ENCODE results near the gene PRKAG1. TPM values are rescaled to one million over a fixed set of nuclear protein-coding genes. Genes with fewer than 3 reads are reported as not detected.

PRKAG1 gene
- total and polyA plus RNA-seq, 7 donors, result 48.6 to 71.3 (median 61.3) TPM

DNA sequence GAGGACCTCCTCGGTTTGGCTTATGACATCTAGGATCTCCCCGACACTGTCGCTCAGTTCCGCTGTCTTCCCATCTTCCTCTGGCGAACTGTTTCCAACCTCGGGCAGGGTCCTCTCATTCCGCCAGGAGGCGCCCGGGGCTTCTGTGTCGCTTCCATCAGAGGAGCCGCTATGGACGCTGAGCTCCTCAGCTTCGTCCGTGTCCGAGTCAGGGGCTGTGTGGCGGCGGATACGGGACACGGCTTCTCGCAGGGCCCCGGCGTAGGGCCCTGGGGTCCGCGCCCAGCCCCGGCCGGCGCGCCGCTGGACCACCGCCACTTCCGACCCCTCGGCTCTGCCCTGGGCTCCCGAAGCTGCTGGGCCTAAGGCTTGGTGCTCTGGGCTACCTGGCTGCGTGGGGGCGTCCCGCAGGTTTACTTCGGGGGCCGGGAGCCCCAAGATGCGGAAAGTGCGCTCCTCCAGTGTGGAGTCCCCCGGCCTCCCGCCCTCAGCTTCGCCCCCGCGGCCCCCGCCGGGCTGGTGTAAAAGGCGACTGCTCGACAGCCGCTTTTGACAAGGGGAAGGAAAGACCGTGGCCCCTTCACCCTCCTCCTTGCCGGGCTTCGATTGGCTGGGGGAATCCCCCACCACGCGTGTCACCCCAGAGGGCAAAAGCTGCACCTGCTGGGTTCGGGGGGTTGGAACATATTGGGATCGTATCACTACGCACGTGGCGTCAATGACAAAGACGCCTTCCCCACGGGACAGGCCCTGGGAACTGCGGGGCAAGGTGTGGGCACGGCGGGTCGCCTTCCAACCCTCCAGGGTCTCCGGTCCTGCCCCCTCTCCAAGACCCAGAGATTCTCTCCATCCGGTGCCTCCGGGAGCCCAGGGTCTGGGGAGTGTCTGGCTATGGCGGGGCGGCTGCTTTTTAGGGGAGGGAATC is 21.5 kb downstream of the PRKAG1 start:
- 3 to 4% methylated on average over 71 of the region's 71 CpGs for WGBS, 2 donors
- peaks cover 43 to 97% (median 64%) of the 10 kb centered on the region in 3 donors for H3K27me3 ChIP-seq
- H3K4me1 ChIP-seq, result peaks cover 0 to 52% (median 48%) of the 10 kb centered on the region in 4 donors
- TF ChIP-seq POLR2A (IDR thresholded peaks at IDR 0.05), result no peak
- no peak for TF ChIP-seq POLR2AphosphoS5 (IDR thresholded peaks at IDR 0.05)
- TF ChIP-seq, protein P1, sequence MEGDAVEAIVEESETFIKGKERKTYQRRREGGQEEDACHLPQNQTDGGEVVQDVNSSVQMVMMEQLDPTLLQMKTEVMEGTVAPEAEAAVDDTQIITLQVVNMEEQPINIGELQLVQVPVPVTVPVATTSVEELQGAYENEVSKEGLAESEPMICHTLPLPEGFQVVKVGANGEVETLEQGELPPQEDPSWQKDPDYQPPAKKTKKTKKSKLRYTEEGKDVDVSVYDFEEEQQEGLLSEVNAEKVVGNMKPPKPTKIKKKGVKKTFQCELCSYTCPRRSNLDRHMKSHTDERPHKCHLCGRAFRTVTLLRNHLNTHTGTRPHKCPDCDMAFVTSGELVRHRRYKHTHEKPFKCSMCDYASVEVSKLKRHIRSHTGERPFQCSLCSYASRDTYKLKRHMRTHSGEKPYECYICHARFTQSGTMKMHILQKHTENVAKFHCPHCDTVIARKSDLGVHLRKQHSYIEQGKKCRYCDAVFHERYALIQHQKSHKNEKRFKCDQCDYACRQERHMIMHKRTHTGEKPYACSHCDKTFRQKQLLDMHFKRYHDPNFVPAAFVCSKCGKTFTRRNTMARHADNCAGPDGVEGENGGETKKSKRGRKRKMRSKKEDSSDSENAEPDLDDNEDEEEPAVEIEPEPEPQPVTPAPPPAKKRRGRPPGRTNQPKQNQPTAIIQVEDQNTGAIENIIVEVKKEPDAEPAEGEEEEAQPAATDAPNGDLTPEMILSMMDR (IDR thresholded peaks at IDR 0.05), result peak; percentile 39 to 82 (median 70)
- peak overlapping the region; percentile 17 to 51 (median 42) for H3K4me3 ChIP-seq
- intact Hi-C loops (cut with DNase I), result no loop called here
- H3K36me3 ChIP-seq, result peaks cover 2 to 14% (median 9%) of the 10 kb centered on the region in 4 donors
- peak overlapping the region in 1 of 4 donors; percentile 15 for H3K27ac ChIP-seq
- H3K9me3 ChIP-seq, result no peaks in the 10 kb centered on the region
- peak; percentile 87 for DNase-seq

DNA sequence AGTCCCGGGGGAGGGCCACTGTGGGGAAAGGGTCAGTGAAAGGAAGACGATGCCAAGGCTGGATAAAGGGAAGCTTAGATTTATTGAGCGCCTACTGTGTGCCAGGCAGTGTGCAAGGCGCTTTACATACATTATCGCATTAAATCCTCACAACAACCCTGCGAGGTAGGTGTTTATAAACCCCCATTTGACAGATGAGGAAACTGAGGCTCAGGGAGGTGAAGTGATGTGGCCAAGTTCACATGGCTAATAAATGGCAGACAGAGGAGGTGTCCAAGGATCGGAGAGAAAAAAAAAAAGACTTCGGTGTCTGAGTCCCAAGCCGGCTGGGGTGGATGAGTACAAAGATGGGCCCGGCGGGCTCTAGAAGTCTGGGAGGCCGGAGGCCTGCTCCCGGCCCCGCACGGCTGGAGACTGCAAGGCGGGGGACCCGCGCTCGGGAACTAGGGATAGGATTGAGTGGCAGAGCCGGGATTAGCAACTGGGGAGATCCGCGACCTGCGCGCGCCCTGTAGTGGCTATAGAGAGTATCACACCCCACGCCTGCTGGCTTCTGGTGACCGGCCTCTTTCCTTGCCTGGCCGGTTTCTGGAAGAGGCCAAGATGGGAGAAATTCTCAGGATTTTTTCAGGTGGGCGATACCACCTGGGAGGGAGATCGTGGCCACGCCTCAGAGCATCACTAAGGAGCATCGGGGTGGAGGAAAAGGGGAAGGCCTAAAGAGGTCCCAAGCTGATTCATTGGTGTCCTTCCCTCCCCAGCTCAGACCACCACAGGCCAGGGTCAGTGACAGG is 23.3 kb downstream of the PRKAG1 start:
- H3K9me3 ChIP-seq, result no peaks in the 10 kb centered on the region
- peaks cover 0 to 48% (median 46%) of the 10 kb centered on the region in 4 donors for H3K4me1 ChIP-seq
- intact Hi-C loops (cut with DNase I), result no loop called here
- no peak overlapping the region for H3K27ac ChIP-seq
- peak; percentile 89 for DNase-seq
- TF ChIP-seq, protein P1 (IDR thresholded peaks at IDR 0.05), result peak; percentile 40 to 90 (median 70)
- TF ChIP-seq POLR2A (IDR thresholded peaks at IDR 0.05), result no peak
- TF ChIP-seq POLR2AphosphoS5 (IDR thresholded peaks at IDR 0.05), result no peak
- H3K36me3 ChIP-seq, result no peaks in the 10 kb centered on the region
- H3K27me3 ChIP-seq, result peaks cover 34 to 97% (median 52%) of the 10 kb centered on the region in 3 donors
- 4 to 6% methylated on average over 32 of the region's 32 CpGs for WGBS, 2 donors
- peak overlapping the region in 2 of 4 donors; percentile 23 to 36 for H3K4me3 ChIP-seq

DNA sequence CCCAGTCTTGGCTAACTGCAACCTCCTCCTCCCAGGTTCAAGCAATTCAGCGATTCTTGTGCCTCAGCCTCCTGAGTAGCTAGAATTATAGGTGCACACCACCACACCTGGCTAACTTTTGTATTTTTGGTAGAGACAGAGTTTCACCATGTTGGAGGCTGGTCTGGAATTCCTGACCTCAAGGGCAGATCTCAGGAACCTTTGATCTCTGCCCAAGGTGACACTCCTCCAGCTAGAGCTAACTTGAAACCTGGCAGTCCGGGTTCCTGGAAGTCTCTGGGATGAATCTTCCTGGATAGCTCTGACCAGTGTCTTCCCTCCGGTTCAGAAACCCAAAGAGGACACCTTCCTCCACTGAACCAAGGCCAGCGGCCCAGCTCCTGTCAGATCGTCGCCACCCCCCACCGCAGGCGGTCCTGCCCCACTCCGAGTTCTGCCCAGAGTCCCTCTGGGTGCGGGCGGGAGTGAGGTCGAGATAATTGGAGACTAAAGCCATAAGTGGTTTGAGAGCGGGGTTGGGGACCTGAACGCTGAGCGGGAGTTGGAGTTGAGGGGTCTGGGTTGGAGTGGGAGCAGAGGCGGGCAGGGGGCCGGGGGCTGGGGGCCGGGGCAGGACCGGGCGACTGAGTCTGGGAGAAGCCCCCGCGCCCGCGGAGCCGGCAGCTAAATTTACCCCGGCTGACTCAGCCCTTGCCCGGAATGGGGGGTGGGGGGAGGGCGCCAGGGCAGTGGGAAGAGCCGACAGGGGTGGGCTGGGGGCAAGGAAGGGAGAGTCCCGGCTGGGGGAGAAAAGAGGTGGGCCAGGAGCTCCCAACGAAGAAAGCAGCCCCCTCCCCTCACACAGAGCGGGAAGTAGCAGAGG is 24.1 kb downstream of the PRKAG1 start:
- peaks cover 0 to 40% (median 38%) of the 10 kb centered on the region in 4 donors for H3K4me1 ChIP-seq
- H3K4me3 ChIP-seq, result no peak overlapping the region
- no peak for DNase-seq
- intact Hi-C loops (cut with DNase I), result no loop called here
- 23 to 27% methylated on average over 32 of the region's 32 CpGs for WGBS, 2 donors
- H3K36me3 ChIP-seq, result no peaks in the 10 kb centered on the region
- TF ChIP-seq, protein P1 (IDR thresholded peaks at IDR 0.05), result no peak
- TF ChIP-seq POLR2AphosphoS5 (IDR thresholded peaks at IDR 0.05) (no peak), EP300 (IDR thresholded peaks at IDR 0.05) (no peak), POLR2A (IDR thresholded peaks at IDR 0.05) (no peak)
- no peak overlapping the region for H3K27ac ChIP-seq
- H3K9me3 ChIP-seq, result no peaks in the 10 kb centered on the region
- peaks cover 25 to 97% (median 52%) of the 10 kb centered on the region in 3 donors for H3K27me3 ChIP-seq

DNA sequence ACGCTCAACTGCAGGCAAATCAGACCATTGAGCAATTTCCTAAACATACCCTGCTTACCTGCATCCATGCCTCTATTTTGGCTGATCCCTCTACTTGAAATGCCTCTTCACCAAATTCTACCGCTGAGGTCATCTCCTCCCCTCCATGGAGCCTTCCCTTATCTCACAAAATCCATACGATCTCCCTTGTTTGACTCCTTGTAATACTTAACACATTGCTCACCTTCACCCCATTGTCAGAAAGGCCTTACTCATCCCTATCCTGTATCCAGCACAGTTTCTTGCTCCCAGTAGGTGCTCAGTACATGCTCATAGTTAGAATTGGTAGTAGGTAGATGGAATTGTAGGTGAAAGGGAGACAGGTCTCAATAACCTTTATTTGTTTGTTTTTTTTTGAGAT is 24.8 kb downstream of the PRKAG1 start:
- Histone ChIP-seq H3K9me3 (no peaks in the 10 kb centered on the region), H3K27ac (no peak overlapping the region), H3K4me1 (peaks cover 0 to 33% (median 32%) of the 10 kb centered on the region in 4 donors), H3K27me3 (peaks cover 27 to 97% (median 48%) of the 10 kb centered on the region in 3 donors), H3K36me3 (no peaks in the 10 kb centered on the region), H3K4me3 (no peak overlapping the region)
- TF ChIP-seq POLR2A (IDR thresholded peaks at IDR 0.05) (no peak), EP300 (IDR thresholded peaks at IDR 0.05) (no peak), POLR2AphosphoS5 (IDR thresholded peaks at IDR 0.05) (no peak)
- TF ChIP-seq, protein P1 (IDR thresholded peaks at IDR 0.05), result no peak
- no peak for DNase-seq
- 66 to 76% methylated on average over 3 of the region's 3 CpGs for WGBS, 2 donors
- intact Hi-C loops (cut with DNase I), result no loop called here
